K562 treated with DMSO at 1 percent for 12 hours (cell line): Measurements from ENCODE around the gene PLAC8. TPM values are rescaled to one million over a fixed set of nuclear protein-coding genes. Genes with fewer than 3 reads are reported as not detected.

Experiments
- total RNA-seq: library from RNA; unstranded; fragments of 300-600 nt; gene quantifications from 2 replicates; pipeline ENCODE4 v1.2.3, GENCODE V29; 2022; ENCODE audit not compliant: insufficient read depth

The PLAC8 gene, protein sequence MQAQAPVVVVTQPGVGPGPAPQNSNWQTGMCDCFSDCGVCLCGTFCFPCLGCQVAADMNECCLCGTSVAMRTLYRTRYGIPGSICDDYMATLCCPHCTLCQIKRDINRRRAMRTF
- not detected in 2 replicates for total RNA-seq

DNA sequence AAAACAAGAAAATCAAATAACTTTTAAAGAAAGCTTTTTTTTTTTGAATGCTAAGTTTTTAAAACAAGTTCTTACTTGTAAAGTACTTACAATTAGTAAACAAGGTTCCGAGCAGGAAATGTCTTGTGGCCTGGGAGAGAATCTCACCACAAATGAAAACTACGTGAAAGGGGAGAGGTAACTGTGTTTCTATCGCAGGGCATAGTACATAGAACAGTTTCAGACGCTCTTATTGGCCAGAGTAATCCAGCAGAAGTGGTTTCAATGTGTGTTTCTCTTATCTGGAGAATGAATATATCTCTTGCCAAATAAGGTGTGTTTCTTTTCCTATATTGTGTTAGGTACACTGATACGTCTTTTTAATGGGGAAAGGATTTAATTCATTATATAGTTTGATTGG, at the start of gene PLAC8:
Gene PLAC8, minus strand, starts transcription at position 154 of the 400 bp plus-strand sequence. CDS start 6,808 bp downstream, outside the sequence.

Other genes starting within 250 kb of the PLAC8 start
- gene SEC31A, start 223.6 kb downstream of the PLAC8 start, total RNA-seq = 51.9 and 150 TPM in 2 replicates
- gene THAP9, start 214.0 kb downstream of the PLAC8 start, total RNA-seq = 1.2 and 5.3 TPM in 2 replicates
- 3.4 and 21.8 TPM in 2 replicates for gene LIN54, start 103.9 kb downstream of the PLAC8 start, total RNA-seq
- gene COPS4, start 79.5 kb downstream of the PLAC8 start, total RNA-seq = 33.9 and 52.6 TPM in 2 replicates
- 5.6 and 8.9 TPM in 2 replicates for gene COQ2, start 170.1 kb upstream of the PLAC8 start, total RNA-seq
- gene HPSE, start 220.1 kb upstream of the PLAC8 start, total RNA-seq = 0.27 and 0.83 TPM in 2 replicates